Natural killer cell (primary cell): ENCODE measurements around the gene RPL10A. TPM values are rescaled to one million over a fixed set of nuclear protein-coding genes. Genes with fewer than 3 reads are reported as not detected.

Experiments used
- ATAC-seq, 3 donors: fragments of 150-1000 bp in 2 of 3; fragments of 200-7000 bp in 1 of 3; cut with Tn5 transposase; 1 replicate in 1 of 3; 2 replicates in 2 of 3; pipeline ENCODE4 v1.10.0; 2021; ENCODE audit warnings: mild to moderate bottlenecking in 2 of 3, moderate library complexity in 2 of 3
- DNase-seq, 2 donors: peaks; one replicate each; pipeline versions ENCODE4 v3.0.0 to v3.0.0-alpha.2; 2013 to 2021; ENCODE audit warnings: mixed read lengths in 1 of 2
- H3K27ac ChIP-seq: one replicate; pipeline ENCODE4 v1.5.1; 2013; ENCODE audit warnings: mild to moderate bottlenecking, low read length
- H3K27me3 ChIP-seq: one replicate; pipeline ENCODE4 v1.6.1; 2013; ENCODE audit warnings: low read length; ENCODE audit not compliant: control insufficient read depth, insufficient read depth
- H3K36me3 ChIP-seq: one replicate; pipeline ENCODE4 v1.6.1; 2013; ENCODE audit warnings: low read length; ENCODE audit not compliant: control insufficient read depth, insufficient read depth
- H3K4me1 ChIP-seq: one replicate; pipeline ENCODE4 v1.6.1; 2013; ENCODE audit warnings: low read length; ENCODE audit not compliant: control insufficient read depth, insufficient read depth
- H3K4me3 ChIP-seq: one replicate; pipeline ENCODE4 v1.5.1; 2013; ENCODE audit warnings: low read length
- H3K9me3 ChIP-seq: one replicate; pipeline ENCODE4 v1.6.1; 2013; ENCODE audit warnings: low read length; ENCODE audit not compliant: control insufficient read depth, insufficient read depth
- H3K27ac Mint-ChIP-seq, 2 donors: one replicate each; pipeline ENCODE4 v1.8.0; 2022; ENCODE audit warnings: mild to moderate bottlenecking in 2 of 2, mixed read lengths in 2 of 2, moderate library complexity in 1 of 2
- H3K27me3 Mint-ChIP-seq, 2 donors: one replicate each; pipeline ENCODE4 v1.8.0; 2022; ENCODE audit warnings: low read depth in 2 of 2, mixed read lengths in 2 of 2
- H3K36me3 Mint-ChIP-seq: one replicate; pipeline ENCODE4 v1.8.0; 2022; ENCODE audit warnings: mixed read lengths
- H3K4me1 Mint-ChIP-seq, 2 donors: one replicate each; pipeline ENCODE4 v1.8.0; 2022; ENCODE audit warnings: mixed read lengths in 2 of 2
- H3K4me3 Mint-ChIP-seq: one replicate; pipeline ENCODE4 v1.8.0; 2022; ENCODE audit warnings: mild to moderate bottlenecking, moderate library complexity, mixed read lengths
- H3K9me3 Mint-ChIP-seq, 2 donors: one replicate each; pipeline ENCODE4 v1.8.0; 2022; ENCODE audit warnings: mixed read lengths in 2 of 2
- WGBS: methylation state at CpG from one replicate; pipeline ENCODE4 v1.1.7; 2013; ENCODE audit warnings: missing lambda C conversion rate; ENCODE audit not compliant: insufficient coverage; 5-methylcytosine and 5-hydroxymethylcytosine counted together
- intact Hi-C: fragments of 100-400 bp; cut with micrococcal nuclease; formaldehyde crosslinking; loops from one replicate; pipeline ENCODE4 v1.14.2; 2022
- total RNA-seq, 4 donors: library from RNA; stranded (reverse); fragments of 120-200 nt in 1 of 4; gene quantifications; one replicate each; pipeline versions ENCODE4 v1.2.3 to v1.2.4, GENCODE V29; 2013 to 2022
- TF ChIP-seq, protein P1 (sequence below): fragments of 200-600 bp; IDR thresholded peaks from one replicate; pipeline ENCODE4 v1.8.0; 2022; ENCODE audit warnings: antibody characterized with exemption

RPL10A gene
- total RNA-seq, 3 donors from 2014 or later (not counting 1 experiment from before 2014, with no cell fraction given): 723 to 943 (median 942) TPM

- TF ChIP-seq, protein P1, sequence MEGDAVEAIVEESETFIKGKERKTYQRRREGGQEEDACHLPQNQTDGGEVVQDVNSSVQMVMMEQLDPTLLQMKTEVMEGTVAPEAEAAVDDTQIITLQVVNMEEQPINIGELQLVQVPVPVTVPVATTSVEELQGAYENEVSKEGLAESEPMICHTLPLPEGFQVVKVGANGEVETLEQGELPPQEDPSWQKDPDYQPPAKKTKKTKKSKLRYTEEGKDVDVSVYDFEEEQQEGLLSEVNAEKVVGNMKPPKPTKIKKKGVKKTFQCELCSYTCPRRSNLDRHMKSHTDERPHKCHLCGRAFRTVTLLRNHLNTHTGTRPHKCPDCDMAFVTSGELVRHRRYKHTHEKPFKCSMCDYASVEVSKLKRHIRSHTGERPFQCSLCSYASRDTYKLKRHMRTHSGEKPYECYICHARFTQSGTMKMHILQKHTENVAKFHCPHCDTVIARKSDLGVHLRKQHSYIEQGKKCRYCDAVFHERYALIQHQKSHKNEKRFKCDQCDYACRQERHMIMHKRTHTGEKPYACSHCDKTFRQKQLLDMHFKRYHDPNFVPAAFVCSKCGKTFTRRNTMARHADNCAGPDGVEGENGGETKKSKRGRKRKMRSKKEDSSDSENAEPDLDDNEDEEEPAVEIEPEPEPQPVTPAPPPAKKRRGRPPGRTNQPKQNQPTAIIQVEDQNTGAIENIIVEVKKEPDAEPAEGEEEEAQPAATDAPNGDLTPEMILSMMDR: no peak
- WGBS: 95% methylated on average over 9 of the region's 9 CpGs
- DNase-seq: no peak
- Histone ChIP-seq H3K36me3 (peaks cover 8% of the 10 kb centered on the region), H3K27ac (no peak overlapping the region), H3K27me3 (no peaks in the 10 kb centered on the region), H3K4me1 (peaks cover 12% of the 10 kb centered on the region), H3K9me3 (no peaks in the 10 kb centered on the region), H3K4me3 (no peak overlapping the region)
- intact Hi-C loops: loop anchor here (5.0 kb wide), 1 partner anchor 62 kb away; no protein-coding TSS in a partner anchor
- Mint-ChIP-seq H3K4me1 (peaks cover 19 to 30% of the 10 kb centered on the region in 2 donors), H3K9me3 (no peaks in the 10 kb centered on the region), H3K27me3 (no peaks in the 10 kb centered on the region), H3K36me3 (no peaks in the 10 kb centered on the region), H3K4me3 (peak overlapping the region; percentile 49), H3K27ac (no peak overlapping the region)
- ATAC-seq: no peak
These were observed 13.7 kb upstream of the RPL10A start for GRCh38 chr6:35454391-35455110.

DNA sequence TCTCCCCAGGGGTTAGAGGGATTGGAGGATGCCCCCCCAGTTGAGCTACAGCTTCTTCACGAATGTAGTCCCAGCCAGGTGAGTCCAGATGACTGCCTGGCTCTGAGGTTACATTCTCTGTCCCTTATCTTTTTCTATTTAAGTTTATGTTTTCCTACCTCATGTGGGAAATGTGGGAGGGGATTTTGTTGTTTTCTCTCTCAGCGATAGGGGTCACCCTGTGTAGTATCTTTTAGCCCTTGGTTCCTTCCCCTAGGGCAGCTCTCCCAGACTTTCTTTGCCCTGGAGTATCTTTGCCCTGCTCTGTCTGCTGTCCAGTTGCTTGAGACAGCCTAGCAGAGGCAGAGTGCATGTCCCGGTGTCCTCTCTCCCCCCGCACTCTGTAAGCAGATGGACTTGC is 10.3 kb upstream of the RPL10A start:
- H3K4me1 ChIP-seq: peaks cover under 1% of the 10 kb centered on the region
- peaks cover 5 to 12% of the 10 kb centered on the region in 2 donors for H3K4me1 Mint-ChIP-seq
- H3K27ac ChIP-seq: no peak overlapping the region
- DNase-seq (no peak), ATAC-seq (no peak)
- H3K9me3 ChIP-seq: no peaks in the 10 kb centered on the region
- no peak overlapping the region for H3K4me3 ChIP-seq
- intact Hi-C loops: no loop called here
- no peak overlapping the region for H3K27ac Mint-ChIP-seq
- 96% methylated on average over 4 of the region's 4 CpGs for WGBS
- no peaks in the 10 kb centered on the region for H3K27me3 Mint-ChIP-seq
- H3K4me3 Mint-ChIP-seq: no peak overlapping the region
- no peaks in the 10 kb centered on the region for H3K27me3 ChIP-seq
- no peaks in the 10 kb centered on the region for H3K9me3 Mint-ChIP-seq
- H3K36me3 ChIP-seq: peaks cover 11% of the 10 kb centered on the region
- TF ChIP-seq, protein P1: no peak
- H3K36me3 Mint-ChIP-seq: no peaks in the 10 kb centered on the region

DNA sequence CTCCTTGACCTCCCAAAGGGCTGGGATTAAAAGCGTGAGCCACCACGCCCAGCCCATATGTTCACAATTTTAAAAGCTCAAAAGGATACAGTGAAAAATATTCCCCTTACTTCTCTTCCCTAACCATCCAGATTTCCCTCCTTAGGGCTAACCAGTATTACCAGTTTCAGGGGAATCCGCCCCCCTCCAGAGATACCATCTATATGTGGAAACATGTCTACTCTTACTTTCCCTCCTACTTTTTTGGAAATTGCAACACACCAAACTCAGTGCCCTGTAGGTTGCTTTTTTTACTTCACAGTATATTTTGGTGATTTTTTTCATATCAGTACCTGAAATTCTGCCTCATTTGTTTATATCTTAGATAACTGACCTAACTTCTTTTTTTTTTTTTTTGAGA is 6.9 kb upstream of the RPL10A start:
- intact Hi-C loops: no loop called here
- Histone ChIP-seq H3K4me3 (no peak overlapping the region), H3K9me3 (no peaks in the 10 kb centered on the region), H3K36me3 (peaks cover 7% of the 10 kb centered on the region), H3K27me3 (no peaks in the 10 kb centered on the region), H3K27ac (no peak overlapping the region), H3K4me1 (no peaks in the 10 kb centered on the region)
- ATAC-seq: no peak
- H3K4me1 Mint-ChIP-seq: no peaks in the 10 kb centered on the region
- no peak for DNase-seq
- H3K27me3 Mint-ChIP-seq: no peaks in the 10 kb centered on the region
- 98% methylated on average over 3 of the region's 3 CpGs for WGBS
- TF ChIP-seq, protein P1: no peak
- H3K4me3 Mint-ChIP-seq: no peak overlapping the region
- no peak overlapping the region for H3K27ac Mint-ChIP-seq
- no peaks in the 10 kb centered on the region for H3K36me3 Mint-ChIP-seq
- no peaks in the 10 kb centered on the region for H3K9me3 Mint-ChIP-seq

- Mint-ChIP-seq H3K9me3 (no peaks in the 10 kb centered on the region), H3K27ac (no peak overlapping the region), H3K36me3 (no peaks in the 10 kb centered on the region), H3K4me1 (peaks cover 10% of the 10 kb centered on the region in 2 donors), H3K27me3 (no peaks in the 10 kb centered on the region), H3K4me3 (no peak overlapping the region)
- H3K9me3 ChIP-seq: no peaks in the 10 kb centered on the region
- intact Hi-C loops: no loop called here
- peaks cover 7% of the 10 kb centered on the region for H3K4me1 ChIP-seq
- 99% methylated on average over 4 of the region's 4 CpGs for WGBS
- ATAC-seq: no peak
- DNase-seq: no peak
- peaks cover 5% of the 10 kb centered on the region for H3K36me3 ChIP-seq
- H3K27me3 ChIP-seq: no peaks in the 10 kb centered on the region
- no peak overlapping the region for H3K27ac ChIP-seq
- no peak overlapping the region for H3K4me3 ChIP-seq
- TF ChIP-seq, protein P1: no peak
These were observed 4.9 kb upstream of the RPL10A start for GRCh38 chr6:35463292-35463691.
